Tibial nerve (tissue), 4 donors: ENCODE results near the gene TBCD.

Experiments
- EP300 ChIP-seq, 2 donors: sonication (generic); formaldehyde crosslinking; IDR thresholded peaks; one replicate each; pipeline ENCODE4 v1.6.1; 2017; ENCODE audit warnings: antibody characterized with exemption in 2 of 2, mild to moderate bottlenecking in 1 of 2
- POLR2A ChIP-seq, 2 donors: fragments of 450-650 bp; IDR thresholded peaks; one replicate each; pipeline ENCODE4 v1.6.1; 2017; ENCODE audit warnings: antibody characterized with exemption in 2 of 2, mild to moderate bottlenecking in 2 of 2, moderate library complexity in 2 of 2
- TF ChIP-seq, protein P1 (sequence below), 5 experiments: fragments of 200-600 bp in 3 of 5; fragments of 450-650 bp in 2 of 5; sonication (generic) in 3 of 5; IDR thresholded peaks; one replicate each; pipeline ENCODE4 v1.5.1; 2016 to 2019; ENCODE audit warnings: antibody characterized with exemption in 5 of 5, mild to moderate bottlenecking in 3 of 5, moderate library complexity in 2 of 5

DNA sequence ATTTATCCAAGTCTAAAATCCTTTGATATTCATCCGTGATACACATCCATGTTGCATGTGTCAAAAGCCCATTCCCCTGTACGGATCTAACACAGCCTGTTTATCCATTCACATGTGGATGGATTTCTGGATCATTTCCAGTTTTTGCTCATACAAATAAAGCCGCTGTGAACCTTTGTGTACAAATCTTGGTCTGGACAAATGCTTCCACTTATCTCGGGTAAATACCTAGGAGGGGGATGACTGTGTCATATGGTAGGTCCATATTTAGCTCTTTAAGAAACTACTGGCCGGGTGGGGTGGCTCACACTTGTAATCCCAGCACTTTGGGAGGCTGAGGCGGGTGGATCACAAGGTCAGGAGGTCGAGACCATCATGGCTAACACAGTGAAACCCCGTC, 6.3 kb upstream of the TBCD start:
- TF ChIP-seq, protein P1, sequence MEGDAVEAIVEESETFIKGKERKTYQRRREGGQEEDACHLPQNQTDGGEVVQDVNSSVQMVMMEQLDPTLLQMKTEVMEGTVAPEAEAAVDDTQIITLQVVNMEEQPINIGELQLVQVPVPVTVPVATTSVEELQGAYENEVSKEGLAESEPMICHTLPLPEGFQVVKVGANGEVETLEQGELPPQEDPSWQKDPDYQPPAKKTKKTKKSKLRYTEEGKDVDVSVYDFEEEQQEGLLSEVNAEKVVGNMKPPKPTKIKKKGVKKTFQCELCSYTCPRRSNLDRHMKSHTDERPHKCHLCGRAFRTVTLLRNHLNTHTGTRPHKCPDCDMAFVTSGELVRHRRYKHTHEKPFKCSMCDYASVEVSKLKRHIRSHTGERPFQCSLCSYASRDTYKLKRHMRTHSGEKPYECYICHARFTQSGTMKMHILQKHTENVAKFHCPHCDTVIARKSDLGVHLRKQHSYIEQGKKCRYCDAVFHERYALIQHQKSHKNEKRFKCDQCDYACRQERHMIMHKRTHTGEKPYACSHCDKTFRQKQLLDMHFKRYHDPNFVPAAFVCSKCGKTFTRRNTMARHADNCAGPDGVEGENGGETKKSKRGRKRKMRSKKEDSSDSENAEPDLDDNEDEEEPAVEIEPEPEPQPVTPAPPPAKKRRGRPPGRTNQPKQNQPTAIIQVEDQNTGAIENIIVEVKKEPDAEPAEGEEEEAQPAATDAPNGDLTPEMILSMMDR (IDR thresholded peaks at IDR 0.05), result no peak
- no peak for TF ChIP-seq EP300 (IDR thresholded peaks at IDR 0.05)
- no peak for TF ChIP-seq POLR2A (IDR thresholded peaks at IDR 0.05)
